ENCODE measurements around the gene ACP5.

ACP5 gene

GRCh38 chr19:11547929-11548700 is 29.3 kb downstream of the ACP5 start:
- no peak for DNase-seq (ENCODE audit: low read depth in 2 of 2)

GRCh38 chr19:11541238-11541637 is 36.2 kb downstream of the ACP5 start:
- DNase-seq (ENCODE audit: low read depth in 2 of 2): no peak

- DNase-seq (ENCODE audit: low read depth in 2 of 2): no peak
Measured at GRCh38 chr19:11540645-11541044, 36.8 kb downstream of the ACP5 start.

GRCh38 chr19:11539495-11540365 is 37.7 kb downstream of the ACP5 start:
- DNase-seq (ENCODE audit: low read depth in 2 of 2): no peak

- DNase-seq (ENCODE audit: low read depth in 2 of 2): no peak
Measured at GRCh38 chr19:11538232-11539036, 39.0 kb downstream of the ACP5 start, which contains the start of gene CNN1. TSS of gene CNN1 (plus strand) at chr19:11538851. CDS start at chr19:11538928, 77 bp downstream.

- peak; percentile 86 to 91 for DNase-seq (ENCODE audit: low read depth in 2 of 2)
Measured at GRCh38 chr19:11535792-11536595, 41.5 kb downstream of the ACP5 start.

- no peak for DNase-seq (ENCODE audit: low read depth in 2 of 2)
Measured at GRCh38 chr19:11534948-11535347, 42.5 kb downstream of the ACP5 start.

GRCh38 chr19:11534538-11534937 is 42.9 kb downstream of the ACP5 start:
- no peak for DNase-seq (ENCODE audit: low read depth in 2 of 2)

GRCh38 chr19:11530432-11530831 is 47.0 kb downstream of the ACP5 start:
- DNase-seq (ENCODE audit: low read depth in 2 of 2): peak in 1 of 2 donors; percentile 51

GRCh38 chr19:11528551-11529341 is 48.7 kb downstream of the ACP5 start, which contains the start of gene ECSIT:
TSS of gene ECSIT (minus strand) at chr19:11529134. CDS start at chr19:11519170, 9,964 bp downstream.
- peak; percentile 85 to 91 for DNase-seq (ENCODE audit: low read depth in 2 of 2)

Data from stimulated activated CD8-positive, alpha-beta memory T cell treated with anti-CD3 and anti-CD28 coated beads, Interleukin-2, amount 100 ng/mL, for 48 hours (primary cell).